DND-41 (cell line): ENCODE results near the gene TPM2.

Source experiments
- CTCF ChIP-seq: IDR thresholded peaks from 2 replicates; pipeline ENCODE4 v1.5.1; 2012; ENCODE audit warnings: borderline replicate concordance, low read length, moderate library complexity, mild to moderate bottlenecking; ENCODE audit not compliant: poor library complexity, severe bottlenecking; ENCODE audit errors: extremely low read depth
- EZH2 ChIP-seq: IDR thresholded peaks from 3 replicates; pipeline ENCODE4 v1.6.1; 2012; ENCODE audit warnings: borderline replicate concordance, low read depth, mild to moderate bottlenecking, moderate library complexity, low read length, inconsistent platforms; ENCODE audit not compliant: severe bottlenecking

DNA sequence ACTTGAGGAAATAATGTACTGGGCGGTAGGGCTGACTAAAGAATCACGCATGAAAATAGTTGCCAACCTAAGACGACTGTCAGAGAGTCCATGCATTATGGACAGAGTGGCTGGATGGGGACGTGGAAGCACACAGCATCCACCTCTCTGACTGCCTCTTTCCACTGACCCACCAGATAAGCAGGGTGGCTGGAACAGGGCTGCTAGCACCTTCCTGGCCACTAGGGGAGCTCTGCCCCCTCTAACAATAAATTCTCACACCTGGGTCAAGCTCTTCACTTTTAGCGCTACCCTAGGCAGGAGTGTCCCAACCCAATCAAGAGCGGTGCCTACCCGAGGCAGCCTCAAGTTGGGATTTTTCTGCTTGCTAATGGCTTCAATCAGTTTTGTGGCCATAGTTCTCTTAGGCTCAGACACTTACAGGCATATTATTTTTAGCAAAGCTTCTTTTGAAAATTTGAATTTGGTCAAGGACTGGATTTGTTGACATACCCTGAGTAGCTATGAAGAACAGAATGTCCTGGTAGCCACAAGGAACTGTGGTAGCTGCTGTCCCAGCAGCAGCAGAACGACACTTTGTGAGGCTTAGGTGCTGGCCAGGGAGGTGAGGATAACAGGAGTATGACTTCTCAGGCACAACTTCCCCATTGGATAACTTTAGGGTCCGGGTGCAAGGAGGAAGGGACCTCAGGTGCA lies 6.9 kb upstream of the TPM2 start:
- peak; percentile 86 for TF ChIP-seq CTCF
- TF ChIP-seq EZH2: no peak
